Naive thymus-derived CD8-positive, alpha-beta T cell (primary cell): ENCODE measurements around the gene IDH3G. TPM values are rescaled to one million over a fixed set of nuclear protein-coding genes. Genes with fewer than 3 reads are reported as not detected.
A peak's percentile ranks its signal among the peaks of the same experiment; 100 is the strongest.

ENCODE experiments used
- ATAC-seq, 2 donors: fragments of 150-1000 bp; cut with Tn5 transposase in 1 of 2; sonication (Bioruptor Pico), chemical (Tn5 transposase) in 1 of 2; 1 replicate in 1 of 2; 2 replicates in 1 of 2; pipeline ENCODE4 v1.10.0; 2021; ENCODE audit warnings: mild to moderate bottlenecking in 2 of 2, moderate library complexity in 2 of 2
- POLR2A ChIA-PET: fragments of 350-600 bp; sonication (Branson Sonifier 250); formaldehyde crosslinking; loops from one replicate; lab custom pipeline; 2021; ENCODE audit warnings: antibody characterized with exemption; lab: Charles Lee
- DNase-seq, 10 donors: peaks; one replicate each; pipeline versions ENCODE4 v3.0.0 to v3.0.0-alpha.2; 2020 to 2022
- H3K27ac Mint-ChIP-seq, 10 donors: one replicate each; pipeline ENCODE4 v1.8.0; 2020 to 2022; ENCODE audit warnings: mild to moderate bottlenecking in 10 of 10, mixed read lengths in 10 of 10, moderate library complexity in 4 of 10, inconsistent platforms in 1 of 10
- H3K27me3 Mint-ChIP-seq, 5 donors: one replicate each; pipeline ENCODE4 v1.8.0; 2021 to 2022; ENCODE audit warnings: mixed read lengths in 5 of 5
- H3K36me3 Mint-ChIP-seq, 3 donors: one replicate each; pipeline ENCODE4 v1.8.0; 2020 to 2022; ENCODE audit warnings: mixed read lengths in 3 of 3, mild to moderate bottlenecking in 2 of 3, inconsistent platforms in 1 of 3
- H3K4me1 Mint-ChIP-seq, 4 donors: one replicate each; pipeline ENCODE4 v1.8.0; 2021 to 2022; ENCODE audit warnings: mixed read lengths in 4 of 4
- H3K4me3 Mint-ChIP-seq, 10 donors: one replicate each; pipeline ENCODE4 v1.8.0; 2020 to 2022; ENCODE audit warnings: mild to moderate bottlenecking in 10 of 10, mixed read lengths in 10 of 10, moderate library complexity in 6 of 10, inconsistent platforms in 1 of 10
- H3K9me3 Mint-ChIP-seq, 9 donors: one replicate each; pipeline ENCODE4 v1.8.0; 2020 to 2022; ENCODE audit warnings: mixed read lengths in 9 of 9, mild to moderate bottlenecking in 3 of 9, inconsistent platforms in 1 of 9, moderate library complexity in 1 of 9
- polyA plus RNA-seq, 3 donors: library from polyadenylated mRNA; unstranded; fragments of 300-500 nt; fragmentation: Illumina TruSeq; gene quantifications; one replicate each; pipeline ENCODE4 v1.2.3, GENCODE V29; 2021
- total RNA-seq, 8 experiments: library from RNA in 2 of 8; stranded (reverse) in 2 of 8; gene quantifications; one replicate each; pipeline ENCODE4 v1.2.3 and lab custom pipeline; 2021 to 2026

IDH3G gene
- total and polyA plus RNA-seq, 5 experiments from 2014 or later, result 47.7 to 109 (median 71.9) TPM

DNA sequence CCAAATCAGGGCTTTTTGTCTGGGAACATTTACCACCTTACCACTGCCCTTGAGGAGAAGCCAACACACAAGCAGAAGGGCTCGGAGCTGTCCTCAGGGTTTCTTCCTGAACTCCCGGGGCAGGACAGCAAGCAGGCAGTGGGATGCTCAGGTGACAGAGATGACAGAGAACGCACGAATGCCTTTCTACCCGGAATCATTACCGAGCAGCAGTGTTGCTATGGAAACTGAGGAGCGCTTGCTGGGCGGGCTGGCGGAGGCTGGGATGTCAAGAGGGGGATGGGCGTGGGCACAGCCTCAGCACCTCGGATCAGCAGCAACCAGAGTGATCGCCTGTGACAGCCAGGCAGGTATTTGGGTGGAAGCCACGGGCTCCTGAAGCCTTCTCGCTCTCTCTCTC is 18.0 kb upstream of the IDH3G start:
- no peak for ATAC-seq
- H3K36me3 Mint-ChIP-seq, result no peaks in the 10 kb centered on the region
- H3K27ac Mint-ChIP-seq, result no peak overlapping the region
- peaks cover 11 to 18% (median 15%) of the 10 kb centered on the region in 4 donors for H3K4me1 Mint-ChIP-seq
- no peaks in the 10 kb centered on the region for H3K27me3 Mint-ChIP-seq
- H3K4me3 Mint-ChIP-seq, result no peak overlapping the region
- POLR2A ChIA-PET, result no interaction called here
- no peaks in the 10 kb centered on the region for H3K9me3 Mint-ChIP-seq
- no peak for DNase-seq

DNA sequence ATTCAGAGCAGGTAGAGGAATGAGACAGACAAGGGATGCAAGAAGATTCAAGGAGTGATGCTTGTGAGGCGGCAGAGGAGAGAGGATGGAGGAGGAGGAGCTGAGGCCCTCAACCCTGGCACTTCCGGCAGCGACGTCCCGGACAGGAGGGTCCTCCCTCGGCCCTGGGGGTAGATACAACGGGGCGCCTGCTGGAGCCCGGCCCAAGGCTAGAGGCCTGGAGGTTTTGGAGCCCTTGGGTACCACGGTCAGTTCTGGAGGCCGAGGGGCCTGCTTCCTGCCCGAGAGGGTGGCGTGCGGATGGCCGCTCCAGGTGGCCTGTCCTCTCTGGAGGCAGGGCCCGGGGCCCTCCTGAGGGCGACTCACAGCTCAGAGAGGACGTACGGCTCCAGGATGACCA is 13.8 kb upstream of the IDH3G start:
- Mint-ChIP-seq H3K36me3 (no peaks in the 10 kb centered on the region), H3K27ac (no peak overlapping the region), H3K9me3 (no peaks in the 10 kb centered on the region), H3K27me3 (no peaks in the 10 kb centered on the region), H3K4me1 (no peaks in the 10 kb centered on the region), H3K4me3 (no peak overlapping the region)
- POLR2A ChIA-PET, result no interaction called here
- DNase-seq (no peak), ATAC-seq (no peak)

DNA sequence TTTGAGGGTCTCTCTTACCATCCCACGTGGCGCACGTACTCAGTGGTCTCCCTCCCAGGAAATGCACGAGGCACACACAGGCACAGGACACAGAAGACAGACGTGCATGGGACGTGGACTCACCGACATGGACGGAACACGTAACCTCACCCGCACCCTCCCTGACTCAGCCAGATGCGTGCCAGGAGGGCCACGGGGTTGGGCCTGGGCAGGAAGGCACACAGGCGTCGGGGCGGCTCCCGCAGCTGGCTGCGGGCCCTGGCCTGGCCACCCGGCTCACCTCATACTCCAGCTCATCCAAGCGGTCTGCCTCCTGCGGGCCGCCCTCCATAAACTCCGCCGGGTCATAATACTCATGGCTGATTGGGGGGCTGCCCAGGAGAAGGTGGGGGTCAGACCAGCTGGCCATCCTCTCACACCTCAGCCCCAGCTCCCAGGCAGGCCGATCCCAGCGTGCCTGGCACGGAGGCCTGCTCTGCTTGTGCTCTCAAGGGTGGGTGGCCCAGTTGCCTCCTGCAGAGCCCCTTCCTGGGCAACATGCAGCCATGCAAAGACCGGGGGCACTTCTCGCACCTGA is 12.9 kb upstream of the IDH3G start:
- H3K4me1 Mint-ChIP-seq, result peaks cover 0 to 3% (median 0%) of the 10 kb centered on the region in 4 donors

DNA sequence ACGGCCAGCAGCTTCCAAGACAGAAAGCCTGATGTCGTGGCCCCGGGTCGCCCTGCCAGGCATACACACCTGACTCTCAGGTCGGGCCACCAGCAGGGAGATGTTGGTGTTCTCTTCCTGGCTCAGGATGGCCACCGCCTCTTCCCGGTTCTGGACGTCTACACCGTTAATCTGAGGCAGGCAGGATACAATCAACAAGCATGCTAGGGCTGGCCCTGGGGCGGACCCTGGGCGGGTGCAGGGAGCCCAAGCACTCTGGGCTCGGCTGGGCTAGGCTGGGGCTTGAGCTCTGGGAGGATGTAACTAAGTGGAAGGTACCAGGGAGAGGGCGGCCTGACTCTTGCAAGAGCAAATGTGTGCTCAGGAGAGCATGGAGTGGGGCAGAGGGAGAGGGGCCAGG is 11.3 kb upstream of the IDH3G start:
- Mint-ChIP-seq H3K4me1 (peaks cover 0 to 3% (median 0%) of the 10 kb centered on the region in 4 donors), H3K27ac (peak overlapping the region in 1 of 10 donors; percentile 12), H3K9me3 (no peaks in the 10 kb centered on the region), H3K4me3 (no peak overlapping the region), H3K36me3 (no peaks in the 10 kb centered on the region), H3K27me3 (no peaks in the 10 kb centered on the region)
- no peak for DNase-seq
- no peak for ATAC-seq
- POLR2A ChIA-PET, result interaction anchor here (1.0 kb wide), 1 partner anchor 13 kb away, joined by 4 read pairs; no protein-coding TSS in a partner anchor

More for the DNA sequence above, 12.9 kb upstream of the IDH3G start:
- no peak overlapping the region for H3K27ac Mint-ChIP-seq
- POLR2A ChIA-PET, result no interaction called here
- no peaks in the 10 kb centered on the region for H3K27me3 Mint-ChIP-seq
- DNase-seq, result no peak
- H3K4me3 Mint-ChIP-seq, result no peak overlapping the region
- ATAC-seq, result no peak
- no peaks in the 10 kb centered on the region for H3K36me3 Mint-ChIP-seq
- H3K9me3 Mint-ChIP-seq, result no peaks in the 10 kb centered on the region

DNA sequence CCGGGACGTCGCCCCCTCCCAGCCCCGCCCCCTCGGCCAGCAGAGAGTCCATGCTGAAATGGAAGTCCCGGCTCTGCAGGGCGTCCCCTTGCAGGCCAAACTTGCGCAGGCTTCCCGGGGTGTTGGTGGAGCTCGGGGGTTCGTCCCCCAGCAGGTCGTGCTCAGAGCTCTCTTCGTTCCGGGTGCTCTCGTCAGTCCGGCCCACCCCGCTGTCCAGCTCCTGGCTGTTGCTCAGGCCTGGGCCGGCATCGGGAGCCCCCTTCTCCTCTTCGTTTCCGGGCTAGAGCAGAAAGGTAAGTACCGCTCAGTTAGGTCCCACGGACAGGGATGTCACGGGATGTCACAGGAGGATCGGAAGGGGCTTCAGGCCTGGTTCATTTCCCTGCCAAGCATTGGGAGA is 10.4 kb upstream of the IDH3G start:
- Mint-ChIP-seq H3K27ac (no peak overlapping the region), H3K36me3 (no peaks in the 10 kb centered on the region), H3K4me3 (no peak overlapping the region), H3K27me3 (no peaks in the 10 kb centered on the region), H3K4me1 (peaks cover 0 to 3% (median 0%) of the 10 kb centered on the region in 4 donors), H3K9me3 (no peaks in the 10 kb centered on the region)
- POLR2A ChIA-PET, result no interaction called here
- ATAC-seq (no peak), DNase-seq (no peak)

DNA sequence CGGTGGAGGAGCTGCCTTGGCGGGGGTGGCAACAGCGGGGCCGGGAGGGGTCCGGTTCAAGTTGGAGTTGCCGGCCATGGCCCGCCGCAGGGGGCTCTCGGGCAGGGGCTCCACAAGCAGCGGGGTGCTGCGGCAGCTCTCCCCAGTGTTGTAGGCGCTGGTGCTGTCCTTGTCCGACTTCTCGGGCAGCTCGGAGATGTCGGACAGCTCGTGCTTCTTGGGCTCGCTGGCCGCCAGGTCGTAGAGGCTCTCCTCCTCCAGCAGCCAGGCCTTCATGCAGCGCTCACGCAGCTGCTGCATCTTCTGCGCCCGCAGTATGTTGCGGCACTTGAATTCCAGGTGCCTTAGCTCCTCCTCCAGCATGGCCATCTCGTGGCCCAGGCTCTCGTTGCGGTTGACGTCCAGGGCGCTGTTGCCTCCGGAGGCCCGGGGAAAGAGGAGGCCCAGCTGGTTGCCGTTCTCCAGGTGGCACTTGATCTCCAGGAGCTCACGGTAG is 10.0 kb upstream of the IDH3G start:
- POLR2A ChIA-PET, result no interaction called here
- H3K36me3 Mint-ChIP-seq, result no peaks in the 10 kb centered on the region
- ATAC-seq, result no peak
- H3K4me1 Mint-ChIP-seq, result peaks cover 0 to 3% (median 0%) of the 10 kb centered on the region in 4 donors
- H3K27ac Mint-ChIP-seq, result no peak overlapping the region
- no peak for DNase-seq
- H3K27me3 Mint-ChIP-seq, result no peaks in the 10 kb centered on the region
- no peaks in the 10 kb centered on the region for H3K9me3 Mint-ChIP-seq
- H3K4me3 Mint-ChIP-seq, result no peak overlapping the region

DNA sequence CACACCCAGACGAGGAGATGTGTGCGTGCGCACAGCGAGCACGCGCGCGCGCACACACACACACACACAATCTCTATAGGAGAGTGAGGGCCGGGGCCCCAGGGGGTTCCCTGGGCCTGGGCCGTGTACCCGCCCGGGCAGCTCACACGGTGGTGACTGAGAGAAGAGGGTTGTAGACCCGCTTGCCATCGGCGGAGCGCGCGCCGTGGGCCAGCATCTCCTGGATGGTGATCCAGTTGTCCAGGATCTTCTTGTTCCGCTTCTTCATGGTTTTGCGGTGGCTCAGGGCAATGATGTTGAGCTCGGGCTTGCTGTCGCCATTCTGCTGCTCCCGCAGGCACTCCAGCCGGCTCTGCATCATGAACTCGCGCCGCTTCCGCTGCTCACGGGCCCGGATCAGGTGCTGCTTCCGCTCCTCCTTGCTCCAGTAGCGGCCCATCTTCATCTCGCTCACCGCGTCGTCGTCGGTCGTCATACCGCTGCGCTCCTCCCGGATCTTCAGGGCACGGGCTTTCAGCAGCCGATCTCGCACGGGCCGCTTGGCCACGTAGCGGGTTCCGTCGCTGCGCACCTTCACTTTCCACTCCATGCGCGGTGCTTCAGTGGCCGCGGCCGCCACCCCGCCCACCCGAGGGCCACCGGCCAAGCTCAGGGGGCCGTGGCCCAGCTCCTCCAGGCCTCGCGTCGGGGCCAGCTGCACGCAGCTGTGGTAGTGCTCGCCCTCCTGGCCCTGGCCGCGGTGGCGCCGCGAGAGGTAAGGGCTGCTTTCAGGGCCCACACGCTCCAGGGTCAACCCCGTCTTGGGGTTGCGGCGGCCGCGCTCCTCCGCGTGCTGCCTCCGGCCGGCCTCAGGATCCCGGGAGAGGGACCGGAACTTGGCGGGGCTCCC is 9.3 kb upstream of the IDH3G start:
- Mint-ChIP-seq H3K4me3 (no peak overlapping the region), H3K36me3 (peaks cover 0 to 4% (median 0%) of the 10 kb centered on the region in 3 donors), H3K9me3 (no peaks in the 10 kb centered on the region), H3K4me1 (peaks cover 0 to 3% (median 0%) of the 10 kb centered on the region in 4 donors), H3K27ac (no peak overlapping the region), H3K27me3 (no peaks in the 10 kb centered on the region)
- DNase-seq (no peak), ATAC-seq (no peak)
- POLR2A ChIA-PET, result no interaction called here

DNA sequence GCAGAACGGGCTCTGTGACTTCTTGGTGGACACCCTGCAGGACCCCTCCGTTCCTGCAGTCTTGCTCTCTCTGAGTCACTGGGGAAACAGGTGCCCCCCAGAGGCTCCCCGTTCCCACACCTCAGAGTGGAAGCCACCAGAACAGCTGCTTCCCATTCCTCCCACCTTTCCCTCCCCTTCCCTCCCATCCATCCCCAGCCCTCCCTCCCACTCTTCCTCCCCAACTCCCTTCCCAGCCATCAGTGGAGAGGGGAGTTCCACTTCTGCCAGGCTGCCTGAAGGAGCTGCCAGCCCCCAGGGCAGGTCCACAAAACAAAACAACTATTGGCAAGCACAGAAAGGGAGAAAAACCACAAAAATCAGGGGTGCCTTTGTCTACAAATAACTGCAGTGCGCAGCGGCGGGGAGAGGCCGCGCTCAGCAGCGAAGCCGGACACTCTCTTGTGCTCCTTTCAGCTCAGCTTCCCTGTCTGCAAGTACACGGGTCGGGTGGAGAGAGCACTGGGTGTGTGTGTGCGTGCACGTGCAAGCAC is 8.4 kb upstream of the IDH3G start:
- POLR2A ChIA-PET, result no interaction called here
- Mint-ChIP-seq H3K4me3 (no peak overlapping the region), H3K9me3 (no peaks in the 10 kb centered on the region), H3K36me3 (peaks cover 0 to 7% (median 0%) of the 10 kb centered on the region in 3 donors), H3K27ac (peak overlapping the region in 2 of 10 donors; percentile 36 to 40), H3K27me3 (no peaks in the 10 kb centered on the region), H3K4me1 (peaks cover 0 to 3% (median under 1%) of the 10 kb centered on the region in 4 donors)
- ATAC-seq (no peak), DNase-seq (no peak)

DNA sequence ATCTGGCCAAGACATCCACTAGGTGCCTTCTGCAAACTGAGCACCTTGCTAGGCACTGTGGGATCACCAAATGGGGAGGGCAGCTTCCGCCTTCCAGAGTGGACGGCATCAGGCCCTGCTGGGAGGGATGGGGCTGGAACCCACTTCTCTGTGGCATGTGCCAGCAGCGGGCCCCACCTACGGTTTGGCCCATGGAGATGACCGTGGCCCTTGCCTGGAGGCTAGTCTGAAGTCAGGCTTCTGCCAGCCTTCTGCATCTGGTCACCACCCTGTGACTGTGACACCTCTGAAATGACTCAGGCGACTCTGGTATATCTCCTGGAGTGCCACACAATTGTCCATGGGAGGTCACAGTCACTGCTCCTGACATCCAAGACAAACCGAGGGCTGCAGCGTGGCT is 7.5 kb upstream of the IDH3G start:
- ATAC-seq, result no peak
- no peaks in the 10 kb centered on the region for H3K27me3 Mint-ChIP-seq
- no peak overlapping the region for H3K27ac Mint-ChIP-seq
- peaks cover 0 to 11% (median 0%) of the 10 kb centered on the region in 3 donors for H3K36me3 Mint-ChIP-seq
- DNase-seq, result no peak
- POLR2A ChIA-PET, result no interaction called here
- H3K4me3 Mint-ChIP-seq, result no peak overlapping the region
- peaks cover 0 to 5% (median 3%) of the 10 kb centered on the region in 4 donors for H3K4me1 Mint-ChIP-seq
- H3K9me3 Mint-ChIP-seq, result no peaks in the 10 kb centered on the region

DNA sequence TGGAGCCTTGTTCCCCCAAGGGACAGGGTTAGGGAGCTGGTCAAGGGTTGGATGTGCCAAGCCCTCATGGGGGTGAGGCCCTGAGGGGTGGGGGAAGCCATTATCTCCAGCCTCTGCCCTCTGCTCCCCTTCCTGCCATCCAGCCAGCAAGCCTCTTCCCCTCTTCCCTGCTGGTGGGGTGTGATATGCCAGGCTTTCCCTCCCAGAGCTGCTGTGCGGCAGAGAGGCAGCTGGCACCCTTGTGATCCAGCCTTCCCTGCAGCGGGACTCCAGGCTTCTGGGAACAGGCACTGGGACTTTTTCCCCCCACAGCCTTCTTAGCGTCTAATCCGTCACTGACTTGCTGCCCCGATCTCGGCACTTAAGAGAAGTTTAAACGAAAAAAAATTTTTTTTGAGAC is 6.6 kb upstream of the IDH3G start:
- Mint-ChIP-seq H3K9me3 (no peaks in the 10 kb centered on the region), H3K27me3 (no peaks in the 10 kb centered on the region), H3K4me1 (peaks cover 0 to 14% (median 12%) of the 10 kb centered on the region in 4 donors), H3K4me3 (no peak overlapping the region), H3K27ac (no peak overlapping the region), H3K36me3 (peaks cover 0 to 14% (median 0%) of the 10 kb centered on the region in 3 donors)
- POLR2A ChIA-PET, result no interaction called here
- ATAC-seq (no peak), DNase-seq (no peak)

DNA sequence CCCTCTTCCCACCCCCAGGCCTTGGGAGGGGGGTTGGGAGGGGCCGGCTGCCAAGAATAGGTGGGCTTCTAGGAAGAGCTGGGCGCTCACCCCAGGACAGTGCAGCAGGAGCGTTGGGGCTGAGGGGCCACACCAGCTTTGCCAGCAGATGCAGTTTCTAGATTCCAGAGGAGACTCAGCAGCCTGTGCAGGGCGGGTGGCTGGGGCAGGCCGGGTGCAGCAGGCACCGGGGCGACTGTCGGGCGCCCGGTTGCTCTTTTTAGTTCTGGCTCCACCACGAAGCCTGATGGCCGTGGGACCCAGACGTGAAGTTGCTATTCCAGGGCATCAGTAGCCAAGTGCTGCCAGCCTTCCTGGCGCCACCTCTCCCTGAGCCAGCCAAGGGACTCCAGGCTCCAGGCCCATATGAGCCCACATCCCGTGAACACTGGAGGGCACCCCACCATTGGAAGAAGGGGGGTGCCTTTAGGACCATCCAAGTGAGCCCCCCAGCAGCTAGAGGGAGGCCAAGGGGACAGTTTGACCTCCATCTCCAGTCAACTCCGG is 6.1 kb upstream of the IDH3G start:
- peaks cover 0 to 14% (median 0%) of the 10 kb centered on the region in 3 donors for H3K36me3 Mint-ChIP-seq
- no peaks in the 10 kb centered on the region for H3K27me3 Mint-ChIP-seq
- peaks cover 0 to 17% (median 15%) of the 10 kb centered on the region in 4 donors for H3K4me1 Mint-ChIP-seq
- no peaks in the 10 kb centered on the region for H3K9me3 Mint-ChIP-seq
- DNase-seq, result no peak
- no peak overlapping the region for H3K27ac Mint-ChIP-seq
- POLR2A ChIA-PET, result no interaction called here
- no peak overlapping the region for H3K4me3 Mint-ChIP-seq
- no peak for ATAC-seq

DNA sequence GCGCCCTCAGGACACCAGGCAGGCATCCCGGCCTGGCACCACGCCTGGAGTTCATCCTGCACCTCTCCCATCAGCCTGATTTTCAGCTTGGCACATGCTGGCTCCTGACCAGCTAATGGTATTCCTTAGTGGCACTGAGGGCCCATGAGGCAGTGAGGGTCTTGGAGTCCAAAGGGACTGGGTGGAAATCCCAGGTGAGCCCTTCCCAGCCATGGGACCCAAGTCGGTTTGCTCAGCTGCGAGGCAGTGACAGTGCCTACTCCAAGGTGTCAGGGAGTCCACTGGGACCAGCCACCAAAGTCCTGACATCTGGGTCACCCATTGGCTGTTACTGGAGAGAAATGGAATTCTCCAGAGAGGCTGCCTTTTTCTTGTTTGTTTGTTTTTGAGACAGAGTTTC is 5.2 kb upstream of the IDH3G start:
- no peak overlapping the region for H3K4me3 Mint-ChIP-seq
- H3K27me3 Mint-ChIP-seq, result no peaks in the 10 kb centered on the region
- H3K36me3 Mint-ChIP-seq, result peaks cover 0 to 14% (median 0%) of the 10 kb centered on the region in 3 donors
- POLR2A ChIA-PET, result no interaction called here
- DNase-seq (no peak), ATAC-seq (no peak)
- peaks cover 0 to 19% (median 16%) of the 10 kb centered on the region in 4 donors for H3K4me1 Mint-ChIP-seq
- H3K27ac Mint-ChIP-seq, result no peak overlapping the region
- H3K9me3 Mint-ChIP-seq, result no peaks in the 10 kb centered on the region
